ENCODE measurements around the gene KIF18B.

- TF ChIP-seq CTCF (IDR thresholded peaks at IDR 0.05) (peak in 2 of 5 experiments; percentile 38 to 59), POLR2AphosphoS5 (IDR thresholded peaks at IDR 0.05) (peak; percentile 76 to 82 (median 77))
These were observed 48.3 kb downstream of the KIF18B start, which contains the start of gene EFTUD2 for GRCh38 chr17:44899074-44899782.
